ENCODE measurements around the gene DUSP22. TPM values are rescaled to one million over a fixed set of nuclear protein-coding genes. Genes with fewer than 3 reads are reported as not detected.

Gene DUSP22
- total RNA-seq, 4 donors from 2014 or later = 67.0 to 97.3 (median 78.0) TPM

DNA sequence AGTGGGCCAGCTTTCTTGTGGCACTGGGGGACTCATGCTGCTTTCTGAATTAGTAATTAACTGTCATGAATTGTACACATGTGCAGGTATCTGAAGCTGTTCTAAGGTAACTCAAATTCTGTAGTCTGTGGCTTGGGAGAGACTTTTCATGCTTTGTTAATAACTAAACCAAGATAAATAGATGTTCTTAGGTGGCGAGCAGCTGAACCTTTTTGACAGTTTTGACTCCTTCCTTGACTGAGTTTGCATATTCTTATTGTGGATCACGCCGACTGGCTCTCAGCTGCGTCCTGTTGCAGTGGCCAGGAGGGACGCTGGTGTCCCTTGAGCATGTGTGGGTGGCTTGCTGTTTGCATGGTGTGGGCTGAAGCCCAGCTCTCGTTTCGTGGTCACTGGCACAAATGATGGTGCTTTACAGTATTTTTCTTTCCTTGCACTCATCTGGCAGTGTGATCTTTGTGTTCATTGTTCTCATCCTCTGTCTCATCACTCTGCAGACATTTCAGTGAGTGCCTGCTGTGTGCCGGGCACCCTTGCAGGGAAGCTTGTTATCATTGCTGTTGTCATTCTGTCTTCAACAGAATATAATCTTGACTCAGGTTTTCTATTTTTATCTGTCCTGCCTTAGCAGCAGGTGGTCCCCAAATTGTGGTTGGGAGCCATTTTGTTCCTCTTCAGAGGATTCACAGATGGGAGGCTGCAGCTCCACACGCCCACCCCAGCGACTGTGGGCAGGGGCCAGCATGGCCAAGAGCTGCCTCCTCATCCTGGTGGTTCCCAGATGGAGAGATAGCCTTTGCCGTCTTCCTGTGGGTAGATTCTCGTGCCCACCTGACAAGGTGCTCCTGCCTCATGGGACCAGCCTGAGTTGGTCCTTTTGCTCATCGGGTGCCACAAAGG, 39.6 kb downstream of the DUSP22 start:
- no peak overlapping the region for H3K27ac ChIP-seq
- H3K36me3 ChIP-seq = no peaks in the 10 kb centered on the region
- H3K9me3 ChIP-seq = no peaks in the 10 kb centered on the region
- H3K27me3 ChIP-seq = peaks cover 9% of the 10 kb centered on the region
- no peak for ATAC-seq
- peaks cover 0 to 19% (median 16%) of the 10 kb centered on the region in 3 donors for H3K4me1 ChIP-seq
- TF ChIP-seq POLR2AphosphoS5 (IDR thresholded peaks at IDR 0.05) (no peak), EP300 (IDR thresholded peaks at IDR 0.05) (no peak), POLR2A (IDR thresholded peaks at IDR 0.05) (no peak)
- TF ChIP-seq, protein P1, sequence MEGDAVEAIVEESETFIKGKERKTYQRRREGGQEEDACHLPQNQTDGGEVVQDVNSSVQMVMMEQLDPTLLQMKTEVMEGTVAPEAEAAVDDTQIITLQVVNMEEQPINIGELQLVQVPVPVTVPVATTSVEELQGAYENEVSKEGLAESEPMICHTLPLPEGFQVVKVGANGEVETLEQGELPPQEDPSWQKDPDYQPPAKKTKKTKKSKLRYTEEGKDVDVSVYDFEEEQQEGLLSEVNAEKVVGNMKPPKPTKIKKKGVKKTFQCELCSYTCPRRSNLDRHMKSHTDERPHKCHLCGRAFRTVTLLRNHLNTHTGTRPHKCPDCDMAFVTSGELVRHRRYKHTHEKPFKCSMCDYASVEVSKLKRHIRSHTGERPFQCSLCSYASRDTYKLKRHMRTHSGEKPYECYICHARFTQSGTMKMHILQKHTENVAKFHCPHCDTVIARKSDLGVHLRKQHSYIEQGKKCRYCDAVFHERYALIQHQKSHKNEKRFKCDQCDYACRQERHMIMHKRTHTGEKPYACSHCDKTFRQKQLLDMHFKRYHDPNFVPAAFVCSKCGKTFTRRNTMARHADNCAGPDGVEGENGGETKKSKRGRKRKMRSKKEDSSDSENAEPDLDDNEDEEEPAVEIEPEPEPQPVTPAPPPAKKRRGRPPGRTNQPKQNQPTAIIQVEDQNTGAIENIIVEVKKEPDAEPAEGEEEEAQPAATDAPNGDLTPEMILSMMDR (IDR thresholded peaks at IDR 0.05) = no peak
- WGBS, 2 donors (ENCODE audit: low coverage in 1 of 2) = 79 to 83% methylated on average over 12 of the region's 13 CpGs
- no peak overlapping the region for H3K4me3 ChIP-seq

DNA sequence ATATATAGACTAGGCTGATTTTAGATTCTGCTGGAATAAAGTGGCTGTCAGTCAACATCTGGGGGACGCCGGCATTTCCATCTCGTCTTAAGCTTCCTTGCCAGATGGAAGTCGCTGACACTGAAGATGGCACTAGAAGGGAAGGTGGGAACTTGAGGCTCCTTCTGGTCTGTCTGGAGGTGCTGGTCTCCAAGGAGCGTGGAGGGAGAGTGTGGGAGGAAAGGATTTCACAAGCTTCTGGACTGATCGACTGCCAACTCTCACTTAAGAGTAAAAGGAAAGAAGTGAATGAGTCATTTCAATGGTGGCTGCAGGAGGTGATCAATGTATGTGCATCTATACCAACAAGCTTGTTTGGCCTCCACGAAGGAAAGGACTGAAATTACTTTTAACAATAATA, 40.4 kb downstream of the DUSP22 start:
- TF ChIP-seq POLR2A (IDR thresholded peaks at IDR 0.05) (no peak), EP300 (IDR thresholded peaks at IDR 0.05) (no peak), POLR2AphosphoS5 (IDR thresholded peaks at IDR 0.05) (no peak)
- TF ChIP-seq, protein P1 (IDR thresholded peaks at IDR 0.05) = no peak
- H3K27me3 ChIP-seq = peaks cover under 1% of the 10 kb centered on the region
- no peak overlapping the region for H3K27ac ChIP-seq
- H3K4me1 ChIP-seq = peaks cover 0 to 11% (median 8%) of the 10 kb centered on the region in 3 donors
- no peak overlapping the region for H3K4me3 ChIP-seq
- no peaks in the 10 kb centered on the region for H3K36me3 ChIP-seq
- H3K9me3 ChIP-seq = no peaks in the 10 kb centered on the region
- no peak for ATAC-seq
- WGBS, 2 donors (ENCODE audit: low coverage in 1 of 2) = 70 to 72% methylated on average over 7 of the region's 7 CpGs

DNA sequence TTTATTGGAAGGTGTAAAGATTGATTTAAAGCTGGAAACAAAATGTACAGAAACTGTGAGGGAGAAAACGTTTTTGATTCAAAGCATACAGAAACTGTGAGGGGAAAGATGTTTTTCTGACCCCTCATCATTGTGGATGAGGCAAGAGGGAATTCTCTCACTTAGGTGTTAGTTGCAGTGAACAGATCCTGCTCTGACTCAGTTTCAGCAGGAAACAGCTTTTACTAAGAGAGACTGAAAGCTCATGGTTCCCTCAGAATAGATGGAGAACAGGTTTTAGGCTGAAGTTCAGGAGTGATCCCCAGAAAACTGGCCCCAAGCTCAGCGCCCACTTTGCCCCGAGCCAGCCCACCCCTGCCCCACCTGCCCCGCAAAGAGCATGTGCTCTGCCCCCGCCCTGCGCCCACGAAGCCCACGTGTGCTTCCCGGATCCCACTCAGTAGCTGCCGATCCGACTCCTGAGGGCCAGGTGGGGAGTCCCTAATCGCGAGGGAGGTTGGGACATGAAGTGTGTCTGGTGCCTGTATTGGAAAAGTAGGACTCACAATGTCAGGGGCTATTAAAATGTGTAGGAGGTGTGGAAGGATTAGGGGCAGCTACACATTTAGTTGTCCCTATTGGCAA, 41.2 kb downstream of the DUSP22 start:
- Histone ChIP-seq H3K36me3 (no peaks in the 10 kb centered on the region), H3K27ac (no peak overlapping the region), H3K9me3 (no peaks in the 10 kb centered on the region), H3K4me1 (peaks cover 0 to 3% (median 1%) of the 10 kb centered on the region in 3 donors), H3K27me3 (no peaks in the 10 kb centered on the region), H3K4me3 (no peak overlapping the region)
- 14 to 60% methylated on average over 1 to 3 of the region's 13 CpGs for WGBS, 2 donors (ENCODE audit: low coverage in 1 of 2)
- TF ChIP-seq POLR2AphosphoS5 (IDR thresholded peaks at IDR 0.05) = no peak
- TF ChIP-seq, protein P1 (IDR thresholded peaks at IDR 0.05) = no peak
- TF ChIP-seq EP300 (IDR thresholded peaks at IDR 0.05) = no peak
- no peak for TF ChIP-seq POLR2A (IDR thresholded peaks at IDR 0.05)
- no peak for ATAC-seq

DNA sequence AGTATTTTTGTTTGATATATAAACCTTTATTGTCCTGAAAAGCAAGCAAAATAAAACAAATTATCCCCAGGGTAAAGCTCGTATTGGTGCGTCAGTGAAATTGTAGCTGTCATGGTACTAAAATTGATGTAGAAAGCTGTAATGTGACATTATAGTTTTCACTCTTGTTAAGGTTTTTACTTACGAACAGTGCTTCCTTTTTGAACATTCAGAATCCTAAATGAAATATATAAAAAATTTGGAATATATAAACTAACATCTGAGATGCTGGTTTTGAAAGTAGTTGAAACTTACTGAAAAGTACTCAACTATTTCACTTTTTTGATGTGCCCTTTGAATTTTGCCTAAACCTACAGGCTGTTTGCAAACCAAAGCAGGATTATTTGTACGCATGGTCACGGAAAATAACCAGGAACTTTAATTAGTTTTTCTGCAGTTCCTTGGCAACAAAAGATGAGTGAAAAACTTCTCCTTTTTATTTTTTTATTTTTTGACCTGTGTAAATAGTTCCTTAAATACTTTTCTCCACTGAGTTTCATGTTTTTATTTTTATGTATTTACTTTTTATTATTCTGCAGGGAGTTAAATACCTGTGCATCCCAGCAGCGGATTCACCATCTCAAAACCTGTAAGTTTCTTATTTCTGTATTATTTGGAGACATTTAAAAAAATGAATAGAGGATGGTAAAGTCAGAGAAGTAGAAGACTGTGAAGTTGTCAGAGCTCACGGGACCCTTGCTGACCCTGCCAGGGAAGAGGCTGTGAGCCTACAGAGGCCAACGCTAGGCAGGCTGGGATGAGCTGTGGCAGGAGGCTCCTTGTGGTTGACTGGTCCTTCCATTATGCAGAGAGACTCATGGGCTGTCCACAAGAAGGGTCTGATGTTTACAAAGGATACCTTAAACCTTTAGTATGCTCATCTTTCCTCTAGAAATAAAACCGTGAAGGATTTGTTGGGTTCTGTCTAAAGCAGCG, 42.5 kb downstream of the DUSP22 start:
- Histone ChIP-seq H3K4me3 (no peak overlapping the region), H3K4me1 (no peaks in the 10 kb centered on the region), H3K27me3 (no peaks in the 10 kb centered on the region), H3K36me3 (no peaks in the 10 kb centered on the region), H3K9me3 (no peaks in the 10 kb centered on the region), H3K27ac (no peak overlapping the region)
- ATAC-seq = no peak
- WGBS, 2 donors (ENCODE audit: low coverage in 1 of 2) = 81 to 83% methylated on average over 10 of the region's 10 CpGs
- TF ChIP-seq, protein P1 (IDR thresholded peaks at IDR 0.05) = no peak
- TF ChIP-seq POLR2AphosphoS5 (IDR thresholded peaks at IDR 0.05) (no peak), POLR2A (IDR thresholded peaks at IDR 0.05) (no peak), EP300 (IDR thresholded peaks at IDR 0.05) (no peak)
